Lung (tissue), 12 donors: ENCODE data around the gene RPL23. TPM values are rescaled to one million over a fixed set of nuclear protein-coding genes. Genes with fewer than 3 reads are reported as not detected.
A peak's percentile ranks its signal among the peaks of the same experiment; 100 is the strongest.

Source experiments
- ATAC-seq: fragments of 200-7000 bp; cut with Tn5 transposase; one replicate; pipeline ENCODE4 v1.9.1; 2020; ENCODE audit warnings: moderate number of reproducible peaks; ENCODE audit not compliant: insufficient read depth, low FRiP score
- DNase-seq, 3 donors: peaks; one replicate each; pipeline ENCODE4 v3.0.0-alpha.2; 2013 to 2017
- H3K27ac ChIP-seq, 2 donors: one replicate each; pipeline ENCODE4 v1.5.1; 2013; ENCODE audit warnings: mild to moderate bottlenecking in 2 of 2, moderate library complexity in 2 of 2, control low read depth in 1 of 2, inconsistent platforms in 1 of 2, low read depth in 1 of 2, low read length in 1 of 2
- H3K27me3 ChIP-seq, 3 donors: one replicate each; pipeline ENCODE4 v1.5.1; 2013; ENCODE audit warnings: low read length in 2 of 3; ENCODE audit not compliant: control insufficient read depth in 3 of 3, insufficient read depth in 3 of 3
- H3K36me3 ChIP-seq, 4 donors: one replicate each; pipeline ENCODE4 v1.5.1; 2013; ENCODE audit warnings: low read length in 4 of 4, mild to moderate bottlenecking in 1 of 4, moderate library complexity in 1 of 4; ENCODE audit not compliant: control insufficient read depth in 4 of 4, insufficient read depth in 4 of 4
- H3K4me1 ChIP-seq, 5 donors: one replicate each; pipeline ENCODE4 v1.5.1; 2013; ENCODE audit warnings: low read length in 5 of 5, mild to moderate bottlenecking in 2 of 5, moderate library complexity in 1 of 5; ENCODE audit not compliant: control insufficient read depth in 5 of 5, insufficient read depth in 5 of 5
- H3K4me3 ChIP-seq: one replicate; pipeline ENCODE4 v1.5.1; 2013; ENCODE audit warnings: mild to moderate bottlenecking, control low read depth, moderate library complexity
- H3K9ac ChIP-seq, 2 donors: one replicate each; pipeline ENCODE4 v1.5.1; 2013; ENCODE audit warnings: low read length in 2 of 2, control low read depth in 1 of 2; ENCODE audit not compliant: insufficient read depth in 1 of 2
- H3K9me3 ChIP-seq, 4 donors: one replicate each; pipeline ENCODE4 v1.5.1; 2013; ENCODE audit warnings: low read length in 3 of 4, mild to moderate bottlenecking in 1 of 4, moderate library complexity in 1 of 4; ENCODE audit not compliant: control insufficient read depth in 4 of 4, insufficient read depth in 3 of 4
- CTCF ChIP-seq: IDR thresholded peaks from 2 replicates; pipeline ENCODE4 v1.5.1; 2012; ENCODE audit warnings: mild to moderate bottlenecking; ENCODE audit errors: control extremely low read depth, extremely low read depth
- WGBS, 2 donors: extraction: QIAGEN DNeasy Blood & Tissue Kit; methylation state at CpG; one replicate each; pipeline ENCODE4 v1.1.7; 2013; 5-methylcytosine and 5-hydroxymethylcytosine counted together
- polyA plus RNA-seq, 2 donors: library from polyadenylated mRNA; stranded (reverse); fragments of 200-250 nt; gene quantifications; one replicate each; pipeline ENCODE4 v1.2.1, GENCODE V29; 2013
- total RNA-seq, 2 donors: library from RNA; depleted of rRNA in 1 of 2; stranded (reverse); fragments of >200 nt in 1 of 2; gene quantifications; one replicate each; pipeline ENCODE4 v1.2.1, GENCODE V29; 2014 to 2021
- donor health status: control.
- donor health status: control.
- donor health status: Bipolar disorder and iron deficiency.
- donor health status: healthy.
- donor health status: DM: yes; HTN: yes; CAD: no.

The RPL23 gene
- total and polyA plus RNA-seq, 4 donors: 989 to 4,467 (median 1,773) TPM

DNA sequence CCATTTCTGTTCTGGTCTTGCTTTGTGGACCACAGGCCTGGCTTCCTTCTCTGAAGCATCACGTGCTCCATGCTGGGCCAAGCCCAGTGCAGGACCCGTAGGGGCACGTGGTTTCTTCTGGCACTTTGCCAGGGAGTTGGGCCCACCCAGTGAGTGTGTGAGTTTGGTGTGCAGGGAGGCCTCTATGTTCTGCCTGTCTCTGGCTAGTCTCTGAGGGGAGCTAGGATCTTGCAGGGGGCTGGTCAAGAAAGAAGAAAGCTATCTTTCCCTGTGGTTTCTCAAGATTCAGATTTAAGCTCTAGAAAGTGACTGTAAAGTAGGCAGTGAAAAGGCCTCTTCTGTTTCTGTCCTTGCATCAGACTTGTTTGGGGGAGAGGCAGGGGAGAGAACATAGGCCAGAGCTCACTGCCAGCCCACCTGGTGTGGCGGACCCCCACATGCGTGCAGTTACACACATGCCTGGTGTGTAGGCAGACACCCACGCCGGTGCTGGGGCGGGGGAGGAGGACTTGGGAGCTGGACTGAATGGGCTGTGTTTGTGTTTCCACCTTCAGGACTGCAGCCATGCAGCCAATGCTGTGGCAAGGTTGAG, 28.2 kb upstream of the RPL23 start:
- Histone ChIP-seq H3K27me3 (no peaks in the 10 kb centered on the region), H3K4me3 (no peak overlapping the region), H3K27ac (peak overlapping the region in 1 of 2 donors; percentile 68), H3K9ac (no peak overlapping the region), H3K9me3 (no peaks in the 10 kb centered on the region), H3K4me1 (peaks cover 16 to 53% (median 35%) of the 10 kb centered on the region in 5 donors), H3K36me3 (peaks cover 3 to 29% (median 20%) of the 10 kb centered on the region in 4 donors)
- 26 to 40% methylated on average over 8 of the region's 8 CpGs for WGBS, 2 donors
- DNase-seq: peak; percentile 93 to 94 (median 94)
- no peak for ATAC-seq
- no peak for TF ChIP-seq CTCF

DNA sequence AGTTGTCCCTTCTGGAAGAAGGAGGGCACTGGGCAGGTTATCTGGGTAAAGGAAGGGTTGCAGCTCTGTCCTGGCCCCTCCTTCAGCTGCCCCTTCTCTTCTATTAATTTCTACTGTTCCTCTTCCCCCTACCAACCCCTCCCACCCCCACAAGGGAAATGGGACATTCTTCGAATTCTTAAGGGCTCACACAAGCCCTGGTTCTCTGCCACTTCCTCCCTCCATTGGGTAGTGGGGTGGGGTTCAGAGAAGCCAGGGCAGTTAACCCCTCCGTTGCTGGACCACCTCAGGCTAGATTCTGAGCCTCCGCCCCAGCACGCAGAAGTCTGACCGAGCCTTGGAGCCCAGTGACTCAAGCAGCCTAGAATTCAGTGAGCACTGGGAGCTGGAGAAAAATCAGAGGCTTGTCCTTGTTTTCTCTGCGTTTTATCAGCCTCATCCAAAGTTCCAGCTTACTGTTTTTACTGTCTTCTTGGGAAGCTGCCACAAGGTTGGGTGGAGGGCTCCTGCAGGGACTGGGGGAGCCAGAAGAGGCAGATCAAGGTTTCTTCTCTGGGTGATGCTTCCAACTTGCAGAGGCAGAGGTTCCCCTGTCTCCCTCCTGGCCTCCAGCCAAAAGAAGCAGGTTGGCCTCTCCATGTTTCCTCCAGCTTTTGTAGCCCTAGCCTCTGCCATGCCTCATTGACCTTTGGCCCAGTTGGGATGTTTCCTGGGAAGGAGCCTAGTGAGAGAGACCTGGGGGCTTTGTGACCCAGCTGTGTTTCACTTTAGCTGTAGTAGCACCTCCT, 26.6 kb upstream of the RPL23 start:
- Histone ChIP-seq H3K36me3 (peaks cover 3 to 26% (median 17%) of the 10 kb centered on the region in 4 donors), H3K4me3 (no peak overlapping the region), H3K4me1 (peaks cover 16 to 47% (median 43%) of the 10 kb centered on the region in 5 donors)

DNA sequence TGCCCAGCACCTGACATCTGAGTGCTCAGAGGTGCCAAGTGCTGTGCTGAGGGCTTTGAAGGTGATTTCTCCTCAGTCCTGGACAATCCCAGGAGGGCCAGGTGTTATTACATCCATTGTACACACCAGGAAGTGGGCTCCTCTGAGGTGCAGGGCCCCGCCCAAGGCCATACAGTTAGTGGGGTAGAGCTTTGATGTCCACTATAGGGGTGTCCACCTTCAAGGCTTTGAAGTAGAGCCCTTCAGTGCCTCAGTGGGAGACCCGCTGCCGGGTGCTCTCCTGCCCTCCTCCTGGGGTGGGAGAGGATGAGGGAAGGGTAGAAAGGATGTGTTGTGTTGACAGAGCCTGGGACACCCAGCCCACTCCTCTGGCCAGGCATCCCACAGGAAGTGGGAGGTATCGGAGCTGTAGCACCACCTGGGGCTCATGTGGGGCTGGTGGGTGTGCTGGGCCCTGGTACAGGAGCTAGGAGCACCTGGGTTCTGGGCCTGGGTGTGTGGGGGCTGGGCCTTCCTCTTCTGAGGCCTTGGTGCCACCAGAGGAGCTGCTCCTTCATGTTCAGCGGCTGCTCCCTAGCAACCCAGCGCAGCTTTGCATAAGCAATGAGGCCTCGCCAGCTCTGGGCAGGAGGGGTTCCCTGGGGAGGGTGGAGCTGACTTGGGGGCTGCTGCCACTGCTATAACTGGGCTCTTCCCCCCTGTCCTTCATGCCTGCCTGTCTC, 23.8 kb upstream of the RPL23 start:
- TF ChIP-seq CTCF: no peak
- 37 to 42% methylated on average over 5 to 7 of the region's 7 CpGs for WGBS, 2 donors
- peak overlapping the region in 1 of 2 donors; percentile 43 for H3K27ac ChIP-seq
- no peak overlapping the region for H3K9ac ChIP-seq
- H3K36me3 ChIP-seq: peaks cover 3 to 20% (median 13%) of the 10 kb centered on the region in 4 donors
- no peaks in the 10 kb centered on the region for H3K9me3 ChIP-seq
- H3K4me3 ChIP-seq: no peak overlapping the region
- ATAC-seq (no peak), DNase-seq (no peak)
- peaks cover 27 to 63% (median 54%) of the 10 kb centered on the region in 5 donors for H3K4me1 ChIP-seq
- H3K27me3 ChIP-seq: no peaks in the 10 kb centered on the region

More for the DNA sequence above, 26.6 kb upstream of the RPL23 start:
- H3K9me3 ChIP-seq: no peaks in the 10 kb centered on the region
- H3K27me3 ChIP-seq: no peaks in the 10 kb centered on the region
- peak overlapping the region in 1 of 2 donors; percentile 73 for H3K27ac ChIP-seq
- no peak for TF ChIP-seq CTCF
- H3K9ac ChIP-seq: peak overlapping the region in 1 of 2 donors; percentile 34
- peak; percentile 20 for ATAC-seq
- peak; percentile 79 to 87 (median 84) for DNase-seq
- 25 to 42% methylated on average over 6 of the region's 6 CpGs for WGBS, 2 donors
